HFFc6 (cell line): Measurements from ENCODE around the gene MYO1D. TPM values are rescaled to one million over a fixed set of nuclear protein-coding genes. Genes with fewer than 3 reads are reported as not detected.

Experiments
- DNase-seq: peaks from one replicate; pipeline ENCODE4 v3.0.0-alpha.2; 2018
- H3K27ac Mint-ChIP-seq: 2 replicates; pipeline ENCODE4 v1.8.0; 2020; ENCODE audit warnings: mild to moderate bottlenecking, mixed read lengths
- H3K27me3 Mint-ChIP-seq: 2 replicates; pipeline ENCODE4 v1.8.0; 2021; ENCODE audit warnings: mild to moderate bottlenecking, moderate library complexity, mixed read lengths; ENCODE audit not compliant: insufficient read depth
- H3K36me3 Mint-ChIP-seq: 2 replicates; pipeline ENCODE4 v1.8.0; 2021; ENCODE audit warnings: low read depth, mixed read lengths
- H3K4me1 Mint-ChIP-seq: 2 replicates; pipeline ENCODE4 v1.8.0; 2020; ENCODE audit warnings: low read depth, mixed read lengths
- H3K4me3 Mint-ChIP-seq: 2 replicates; pipeline ENCODE4 v1.8.0; 2020; ENCODE audit warnings: mild to moderate bottlenecking, moderate library complexity, mixed read lengths
- H3K9me3 Mint-ChIP-seq: 2 replicates; pipeline ENCODE4 v1.8.0; 2020; ENCODE audit warnings: mild to moderate bottlenecking, mixed read lengths
- total RNA-seq, 6 experiments: library from RNA; stranded (reverse); fragmentation: NEBNext Ultra II Directional; extraction: Animal tissue kit (Norgen Biotek cat#: 25700); gene quantifications; 2 replicates in 1 of 6; 3 replicates in 5 of 6; pipeline ENCODE4 v1.2.3, GENCODE V29; 2021
- TF ChIP-seq, protein P1 (sequence below): fragments of 200-600 bp; sonication (generic); IDR thresholded peaks from 2 replicates; pipeline ENCODE4 v1.5.0; 2021; ENCODE audit warnings: antibody characterized with exemption, mild to moderate bottlenecking

MYO1D gene
- total RNA-seq, 6 experiments from 2014 or later = 3.8 to 28.8 (median 4.8) TPM

DNA sequence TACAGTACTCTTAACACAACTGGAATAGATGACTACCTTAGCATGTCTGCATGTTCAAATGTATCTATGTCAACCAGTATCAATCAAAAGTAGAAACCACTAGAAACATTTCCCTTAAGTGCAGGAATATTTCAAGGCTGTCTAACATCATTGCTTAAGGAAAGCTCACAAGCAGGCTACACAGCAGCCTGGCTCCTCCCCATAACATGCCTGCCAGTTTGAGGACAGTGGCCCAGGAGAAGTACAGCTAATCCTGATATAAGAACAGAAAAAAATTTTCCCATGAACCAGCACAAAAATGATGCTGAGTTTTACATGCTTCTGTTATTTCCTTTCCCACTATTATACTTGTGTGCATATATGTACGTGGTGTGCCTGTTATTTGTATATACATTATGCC, 175.1 kb downstream of the MYO1D start:
- no peaks in the 10 kb centered on the region for H3K36me3 Mint-ChIP-seq
- DNase-seq = no peak
- H3K27ac Mint-ChIP-seq = no peak overlapping the region
- TF ChIP-seq, protein P1, sequence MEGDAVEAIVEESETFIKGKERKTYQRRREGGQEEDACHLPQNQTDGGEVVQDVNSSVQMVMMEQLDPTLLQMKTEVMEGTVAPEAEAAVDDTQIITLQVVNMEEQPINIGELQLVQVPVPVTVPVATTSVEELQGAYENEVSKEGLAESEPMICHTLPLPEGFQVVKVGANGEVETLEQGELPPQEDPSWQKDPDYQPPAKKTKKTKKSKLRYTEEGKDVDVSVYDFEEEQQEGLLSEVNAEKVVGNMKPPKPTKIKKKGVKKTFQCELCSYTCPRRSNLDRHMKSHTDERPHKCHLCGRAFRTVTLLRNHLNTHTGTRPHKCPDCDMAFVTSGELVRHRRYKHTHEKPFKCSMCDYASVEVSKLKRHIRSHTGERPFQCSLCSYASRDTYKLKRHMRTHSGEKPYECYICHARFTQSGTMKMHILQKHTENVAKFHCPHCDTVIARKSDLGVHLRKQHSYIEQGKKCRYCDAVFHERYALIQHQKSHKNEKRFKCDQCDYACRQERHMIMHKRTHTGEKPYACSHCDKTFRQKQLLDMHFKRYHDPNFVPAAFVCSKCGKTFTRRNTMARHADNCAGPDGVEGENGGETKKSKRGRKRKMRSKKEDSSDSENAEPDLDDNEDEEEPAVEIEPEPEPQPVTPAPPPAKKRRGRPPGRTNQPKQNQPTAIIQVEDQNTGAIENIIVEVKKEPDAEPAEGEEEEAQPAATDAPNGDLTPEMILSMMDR = no peak
- no peaks in the 10 kb centered on the region; the same call in 1 of the 2 replicates for H3K27me3 Mint-ChIP-seq
- no peaks in the 10 kb centered on the region for H3K9me3 Mint-ChIP-seq
- no peak overlapping the region for H3K4me3 Mint-ChIP-seq
- H3K4me1 Mint-ChIP-seq = no peaks in the 10 kb centered on the region

DNA sequence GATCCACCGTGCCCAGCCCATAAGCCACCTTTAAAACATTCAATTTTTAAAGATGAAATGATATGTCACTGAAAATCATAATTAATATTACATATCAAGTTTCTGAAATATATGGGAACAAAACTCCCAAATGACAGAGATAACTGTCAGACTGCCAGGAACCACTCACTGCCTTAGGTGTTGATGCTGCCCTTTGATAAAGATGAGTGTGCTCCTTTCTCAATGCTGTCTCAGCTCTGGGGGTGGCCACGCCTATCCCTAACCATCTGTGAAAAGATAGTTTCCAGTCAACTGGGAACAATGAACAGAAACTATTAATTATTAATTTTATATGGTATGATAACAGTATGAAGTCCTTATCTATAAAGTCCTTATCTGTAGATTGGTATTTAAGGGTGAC, 177.7 kb downstream of the MYO1D start:
- no peaks in the 10 kb centered on the region for H3K4me1 Mint-ChIP-seq

DNA sequence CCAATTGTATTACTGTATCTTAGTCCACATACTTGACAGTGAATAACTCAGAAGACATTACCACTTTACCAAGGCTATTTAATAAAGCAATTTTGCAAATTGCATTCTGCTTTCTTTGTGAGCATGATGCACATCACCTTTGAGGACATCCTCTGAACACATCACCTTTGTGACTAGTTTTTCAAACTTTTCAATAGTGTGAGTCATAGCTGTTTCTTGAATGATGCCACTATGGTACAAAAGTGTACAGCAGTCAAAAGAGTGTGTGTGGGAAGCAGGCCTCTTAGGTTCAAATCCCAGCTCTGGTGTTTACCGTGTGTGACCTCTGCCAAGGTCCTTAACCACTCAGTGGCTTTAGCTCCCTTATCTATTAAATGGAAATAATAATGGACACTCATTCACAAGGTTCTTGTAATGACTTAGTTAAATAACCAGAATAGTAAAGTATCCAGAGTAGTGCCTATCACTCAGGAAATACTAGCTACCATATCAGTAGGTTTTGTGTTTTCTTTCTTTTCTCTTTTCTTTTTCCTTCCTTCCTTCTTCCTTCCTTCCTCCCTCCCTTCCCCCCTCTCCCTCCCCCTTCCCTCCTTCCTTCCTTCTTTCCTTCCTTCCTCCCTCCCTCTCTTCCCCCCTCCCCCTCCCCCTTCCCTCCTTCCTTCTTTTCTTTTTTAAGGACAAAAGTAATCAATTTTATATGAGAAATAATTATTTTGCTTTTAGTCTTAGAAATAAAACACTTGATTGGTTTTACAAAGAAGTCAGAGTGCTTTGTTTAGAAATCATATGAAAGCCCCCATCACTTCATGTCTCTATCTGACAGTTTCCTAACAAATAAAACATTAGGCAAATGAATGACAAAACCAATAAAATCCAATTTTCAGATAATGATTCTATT, 178.9 kb downstream of the MYO1D start:
- Mint-ChIP-seq H3K27me3 (no peaks in the 10 kb centered on the region; the same call in none of the 2 replicates), H3K9me3 (no peaks in the 10 kb centered on the region)
- TF ChIP-seq, protein P1 = no peak

More for the DNA sequence above, 177.7 kb downstream of the MYO1D start:
- Mint-ChIP-seq H3K27me3 (no peaks in the 10 kb centered on the region; the same call in none of the 2 replicates), H3K36me3 (no peaks in the 10 kb centered on the region), H3K27ac (no peak overlapping the region), H3K4me3 (no peak overlapping the region), H3K9me3 (no peaks in the 10 kb centered on the region)
- TF ChIP-seq, protein P1 = no peak
- DNase-seq = no peak

DNA sequence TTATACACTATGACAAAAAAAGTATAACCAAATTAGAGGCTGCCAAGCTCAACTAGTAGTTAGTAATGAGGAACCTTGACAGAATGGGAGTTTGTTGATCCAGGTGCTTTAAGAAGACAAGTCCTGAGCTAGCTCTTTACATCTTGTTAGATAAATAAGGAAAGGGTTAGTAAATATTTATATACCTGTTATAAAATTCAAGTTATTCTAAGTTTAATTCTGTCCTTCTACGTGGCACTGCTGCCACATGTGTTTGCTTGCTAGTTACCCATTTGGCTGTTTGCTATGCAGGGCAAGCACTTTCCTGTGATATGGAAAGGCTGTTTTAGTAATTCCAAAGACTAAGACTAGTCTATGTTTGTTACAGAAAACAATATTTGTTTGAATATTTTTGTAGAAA, 180.5 kb downstream of the MYO1D start:
- Mint-ChIP-seq H3K9me3 (no peaks in the 10 kb centered on the region), H3K27ac (no peak overlapping the region), H3K4me1 (no peaks in the 10 kb centered on the region), H3K4me3 (no peak overlapping the region), H3K27me3 (no peaks in the 10 kb centered on the region; the same call in none of the 2 replicates), H3K36me3 (no peaks in the 10 kb centered on the region)
- TF ChIP-seq, protein P1 = no peak
- no peak for DNase-seq

More for the DNA sequence above, 178.9 kb downstream of the MYO1D start:
- DNase-seq = peak; percentile 9
- H3K4me3 Mint-ChIP-seq = no peak overlapping the region
- H3K36me3 Mint-ChIP-seq = no peaks in the 10 kb centered on the region
- H3K27ac Mint-ChIP-seq = no peak overlapping the region
- no peaks in the 10 kb centered on the region for H3K4me1 Mint-ChIP-seq

DNA sequence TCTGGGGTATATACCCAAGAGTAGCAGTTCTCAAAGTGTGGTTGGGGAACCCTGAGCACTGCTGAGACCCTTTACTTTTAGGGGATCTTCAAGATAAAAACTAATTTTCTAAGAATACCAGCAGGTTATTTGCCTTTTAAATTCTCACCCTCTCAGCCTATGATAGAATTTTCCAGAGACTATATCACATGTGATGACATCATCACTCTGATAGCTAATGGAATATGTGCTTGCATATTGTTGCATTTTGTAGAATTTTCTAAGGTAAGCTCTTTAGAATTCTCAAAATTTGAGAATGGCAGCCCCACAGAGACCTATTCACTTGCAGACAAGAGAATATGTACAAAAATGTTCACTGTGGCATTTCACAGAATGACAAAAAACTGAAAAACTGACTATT, 181.1 kb downstream of the MYO1D start:
- no peaks in the 10 kb centered on the region for H3K4me1 Mint-ChIP-seq
- no peaks in the 10 kb centered on the region for H3K36me3 Mint-ChIP-seq
- DNase-seq = no peak
- no peak overlapping the region for H3K27ac Mint-ChIP-seq
- H3K27me3 Mint-ChIP-seq = no peaks in the 10 kb centered on the region; the same call in none of the 2 replicates
- no peaks in the 10 kb centered on the region for H3K9me3 Mint-ChIP-seq
- TF ChIP-seq, protein P1 = no peak
- no peak overlapping the region for H3K4me3 Mint-ChIP-seq
